H9 (cell line): ENCODE results near the gene SUN2. TPM values are rescaled to one million over a fixed set of nuclear protein-coding genes. Genes with fewer than 3 reads are reported as not detected.

Source experiments
- DNase-seq: peaks from one replicate; pipeline ENCODE4 v3.0.0-alpha.2; 2017
- H2AFZ ChIP-seq: one replicate; pipeline ENCODE4 v1.6.1; 2013; ENCODE audit warnings: mild to moderate bottlenecking, low read length, control low read depth, moderate library complexity
- H2AK5ac ChIP-seq: 2 replicates; pipeline ENCODE4 v1.6.1; 2013; ENCODE audit warnings: low read length, control low read depth, mixed read lengths; ENCODE audit not compliant: insufficient read length
- H2BK120ac ChIP-seq: one replicate; pipeline ENCODE4 v1.6.1; 2013; ENCODE audit warnings: low read depth, mild to moderate bottlenecking, low read length, control low read depth, inconsistent platforms; ENCODE audit not compliant: poor library complexity, severe bottlenecking
- H2BK12ac ChIP-seq: 2 replicates; pipeline ENCODE4 v1.6.1; 2013; ENCODE audit warnings: low read length, control low read depth, mixed read lengths, low read depth; ENCODE audit not compliant: insufficient read length
- H2BK15ac ChIP-seq: 2 replicates; pipeline ENCODE4 v1.6.1; 2013; ENCODE audit warnings: low read depth, low read length, control low read depth
- H2BK20ac ChIP-seq: one replicate; pipeline ENCODE4 v1.6.1; 2013; ENCODE audit warnings: low read depth, mild to moderate bottlenecking, low read length, control low read depth, inconsistent platforms; ENCODE audit not compliant: poor library complexity, severe bottlenecking
- H2BK5ac ChIP-seq: 2 replicates; pipeline ENCODE4 v1.6.1; 2013; ENCODE audit warnings: low read length, control low read depth, mixed read lengths; ENCODE audit not compliant: insufficient read length
- H3K14ac ChIP-seq: 2 replicates; pipeline ENCODE4 v1.6.1; 2013; ENCODE audit warnings: low read length, control low read depth; ENCODE audit not compliant: insufficient read depth
- H3K18ac ChIP-seq: 2 replicates; pipeline ENCODE4 v1.6.1; 2013; ENCODE audit warnings: low read depth, mild to moderate bottlenecking, mixed read lengths, low read length, control low read depth; ENCODE audit not compliant: insufficient read length
- H3K23ac ChIP-seq: 2 replicates; pipeline ENCODE4 v1.6.1; 2013; ENCODE audit warnings: low read length, control low read depth, mixed read lengths, low read depth; ENCODE audit not compliant: insufficient read length
- H3K23me2 ChIP-seq: 2 replicates; pipeline ENCODE4 v1.6.1; 2013; ENCODE audit warnings: low read depth, mild to moderate bottlenecking, mixed read lengths, low read length, control low read depth; ENCODE audit not compliant: insufficient read length, poor library complexity, severe bottlenecking
- H3K27ac ChIP-seq: 2 replicates; pipeline ENCODE4 v1.5.1; 2013; ENCODE audit warnings: low read length, control low read depth, mixed read lengths, low read depth; ENCODE audit not compliant: insufficient read length
- H3K27me3 ChIP-seq: 2 replicates; pipeline ENCODE4 v1.6.1; 2013; ENCODE audit warnings: low read length, control low read depth, inconsistent platforms; ENCODE audit not compliant: insufficient read depth
- H3K4ac ChIP-seq: 2 replicates; pipeline ENCODE4 v1.6.1; 2013; ENCODE audit warnings: low read depth, mild to moderate bottlenecking, control low read depth, inconsistent platforms, low read length, moderate library complexity
- H3K4me1 ChIP-seq: 2 replicates; pipeline ENCODE4 v1.6.1; 2013; ENCODE audit warnings: low read length, control low read depth, inconsistent platforms; ENCODE audit not compliant: insufficient read depth
- H3K4me2 ChIP-seq: 2 replicates; pipeline ENCODE4 v1.6.1; 2013; ENCODE audit warnings: low read length, control low read depth, mixed read lengths; ENCODE audit not compliant: insufficient read length, insufficient read depth
- H3K56ac ChIP-seq: 2 replicates; pipeline ENCODE4 v1.6.1; 2013; ENCODE audit warnings: low read depth, mild to moderate bottlenecking, mixed read lengths, low read length, control low read depth; ENCODE audit not compliant: insufficient read length
- H3K79me1 ChIP-seq: 2 replicates; pipeline ENCODE4 v1.6.1; 2013; ENCODE audit warnings: low read depth, mild to moderate bottlenecking, moderate library complexity, low read length, control low read depth, inconsistent platforms; ENCODE audit not compliant: insufficient read depth, poor library complexity, severe bottlenecking
- H3K79me2 ChIP-seq: 2 replicates; pipeline ENCODE4 v1.6.1; 2013; ENCODE audit warnings: low read length, control low read depth, inconsistent platforms; ENCODE audit not compliant: insufficient read depth
- H3K9ac ChIP-seq: 2 replicates; pipeline ENCODE4 v1.6.1; 2013; ENCODE audit warnings: low read length, control low read depth, mixed read lengths; ENCODE audit not compliant: insufficient read length; ENCODE audit errors: extremely low read depth
- H3K9me3 ChIP-seq: one replicate; pipeline ENCODE4 v1.6.1; 2013; ENCODE audit warnings: low read depth, low read length, inconsistent platforms; ENCODE audit not compliant: control insufficient read depth
- H3T11ph ChIP-seq: one replicate; pipeline ENCODE4 v1.6.1; 2013; ENCODE audit warnings: mild to moderate bottlenecking, low read length, control low read depth, inconsistent platforms
- H4K20me1 ChIP-seq: one replicate; pipeline ENCODE4 v1.6.1; 2013; ENCODE audit not compliant: control insufficient read depth, insufficient read length, insufficient read depth
- H4K5ac ChIP-seq: 2 replicates; pipeline ENCODE4 v1.6.1; 2013; ENCODE audit warnings: low read depth, mild to moderate bottlenecking, mixed read lengths, low read length, control low read depth; ENCODE audit not compliant: insufficient read length
- H4K8ac ChIP-seq: replicated peaks from 2 replicates; pipeline ENCODE4 v1.6.1; 2013; ENCODE audit warnings: low read length, control low read depth, mixed read lengths, low read depth; ENCODE audit not compliant: insufficient read length
- H4K91ac ChIP-seq: 2 replicates; pipeline ENCODE4 v1.6.1; 2013; ENCODE audit warnings: low read depth, mild to moderate bottlenecking, moderate library complexity, mixed read lengths, low read length, control low read depth; ENCODE audit not compliant: insufficient read length
- H3K27ac Mint-ChIP-seq, 3 experiments: 2 replicates in 2 of 3; 3 replicates in 1 of 3; pipeline ENCODE4 v1.8.0; 2020 to 2021; ENCODE audit warnings: mixed read lengths in 3 of 3, mild to moderate bottlenecking in 1 of 3, moderate library complexity in 1 of 3
- H3K27me3 Mint-ChIP-seq: 2 replicates; pipeline ENCODE4 v1.8.0; 2021; ENCODE audit warnings: low read depth, mild to moderate bottlenecking, moderate library complexity, mixed read lengths
- H3K36me3 Mint-ChIP-seq, 3 experiments: 2 replicates in 2 of 3; 3 replicates in 1 of 3; pipeline ENCODE4 v1.8.0; 2020 to 2021; ENCODE audit warnings: low read depth in 3 of 3, mixed read lengths in 3 of 3; ENCODE audit not compliant: insufficient read depth in 1 of 3
- H3K4me1 Mint-ChIP-seq, 2 experiments: 2 replicates each; pipeline ENCODE4 v1.8.0; 2020; ENCODE audit warnings: mixed read lengths in 2 of 2
- H3K4me3 Mint-ChIP-seq, 2 experiments: 2 replicates in 1 of 2; 3 replicates in 1 of 2; pipeline ENCODE4 v1.8.0; 2020 to 2021; ENCODE audit warnings: mild to moderate bottlenecking in 2 of 2, mixed read lengths in 2 of 2, moderate library complexity in 1 of 2
- H3K9me3 Mint-ChIP-seq, 2 experiments: 2 replicates in 1 of 2; 3 replicates in 1 of 2; pipeline ENCODE4 v1.8.0; 2020; ENCODE audit warnings: mild to moderate bottlenecking in 2 of 2, mixed read lengths in 2 of 2, moderate library complexity in 1 of 2
- CTCF ChIP-seq: fragments of 200-600 bp; sonication (generic); conservative IDR thresholded peaks from 3 replicates; pipeline ENCODE4 v1.8.0; 2021; ENCODE audit warnings: antibody characterized with exemption, mild to moderate bottlenecking
- WGBS: extraction: QIAGEN DNeasy Blood & Tissue Kit; methylation state at CpG from one replicate; pipeline ENCODE4 v1.1.7; 2013; ENCODE audit warnings: missing lambda C conversion rate, low lambda C conversion rate, mixed read lengths; ENCODE audit not compliant: insufficient read length; ENCODE audit errors: extremely low coverage; 5-methylcytosine and 5-hydroxymethylcytosine counted together
- total RNA-seq: library from RNA; stranded (reverse); gene quantifications from 2 replicates; pipeline ENCODE4 v1.2.1, GENCODE V29; 2021

SUN2 gene
- total RNA-seq, 1 experiment from 2014 or later, result 12.0 TPM

- H3K4me1 ChIP-seq, result no peaks in the 10 kb centered on the region; the same call in 1 of the 2 replicates
- H2AFZ ChIP-seq, result no peak overlapping the region
- no peak overlapping the region for H3K14ac ChIP-seq
- no peak overlapping the region for H4K91ac ChIP-seq
- no peak overlapping the region for H3K18ac ChIP-seq
- TF ChIP-seq CTCF, result peak; percentile 59
- H4K8ac ChIP-seq, result no peak overlapping the region
- H3K27me3 ChIP-seq, result no peaks in the 10 kb centered on the region
- WGBS, result no CpG with 5 or more reads among the region's 6 CpGs
- H3K4me2 ChIP-seq, result no peak overlapping the region
- no peaks in the 10 kb centered on the region for H3K79me1 ChIP-seq
- Mint-ChIP-seq H3K27ac (0 out of 7 replicates have a peak overlapping the region, but pooled peaks of 1 of the 3 experiments have one; percentile 43), H3K4me3 (no peak overlapping the region), H3K9me3 (no peaks in the 10 kb centered on the region), H3K27me3 (no peaks in the 10 kb centered on the region), H3K4me1 (peaks cover 8 to 27% of the 10 kb centered on the region in 2 experiments), H3K36me3 (peaks cover 21 to 70% (median 59%) of the 10 kb centered on the region in 3 experiments)
- H3T11ph ChIP-seq, result no peak overlapping the region
- DNase-seq, result no peak
- H3K27ac ChIP-seq, result no peak overlapping the region
- H3K56ac ChIP-seq, result no peak overlapping the region
- H2BK20ac ChIP-seq, result no peak overlapping the region
- no peak overlapping the region for H2AK5ac ChIP-seq
- H3K23me2 ChIP-seq, result no peaks in the 10 kb centered on the region
- H2BK15ac ChIP-seq, result no peak overlapping the region
- H2BK120ac ChIP-seq, result no peak overlapping the region
- H4K20me1 ChIP-seq, result no peaks in the 10 kb centered on the region
- no peak overlapping the region for H2BK5ac ChIP-seq
- no peak overlapping the region for H3K23ac ChIP-seq
- H3K9ac ChIP-seq, result no peak overlapping the region
- no peak overlapping the region for H4K5ac ChIP-seq
- no peaks in the 10 kb centered on the region for H3K9me3 ChIP-seq
- H3K4ac ChIP-seq, result no peak overlapping the region
- peaks cover 4% of the 10 kb centered on the region; the same call in 1 of the 2 replicates for H3K79me2 ChIP-seq
- H2BK12ac ChIP-seq, result no peak overlapping the region
Observed at GRCh38 chr22:38718414-38718813, 37.4 kb downstream of the SUN2 start.
